AG04450 (cell line): Measurements from ENCODE around the gene KRTCAP3. TPM values are rescaled to one million over a fixed set of nuclear protein-coding genes. Genes with fewer than 3 reads are reported as not detected.
"Not testable (repeated sequence)": the region's sequence is repeated elsewhere in the genome, so short reads cannot be mapped to it uniquely, and the experiment has no call there.

ENCODE experiments used
- CTCF ChIA-PET: fragments of 300-600, 350-600 bp; formaldehyde crosslinking; extraction: SDS; loops from one replicate; lab custom pipeline; 2022; ENCODE audit warnings: antibody characterized with exemption, inconsistent platforms; lab: Charles Lee
- POLR2A ChIA-PET: fragments of 350-600 bp; formaldehyde crosslinking; extraction: SDS; loops from one replicate; lab custom pipeline; 2021; ENCODE audit warnings: antibody characterized with exemption, inconsistent platforms; lab: Yijun Ruan, JAX
- DNase-seq: peaks from one replicate; pipeline ENCODE4 v3.0.0-alpha.2; 2011; ENCODE audit warnings: low read depth, low spot score
- H3K27ac ChIP-seq: one replicate; pipeline ENCODE4 v1.5.1; 2012; ENCODE audit warnings: low read depth, low read length, control low read depth
- H3K27me3 ChIP-seq: one replicate; pipeline ENCODE4 v1.6.0; 2012; ENCODE audit warnings: low read length; ENCODE audit not compliant: control insufficient read depth, insufficient read depth
- H3K4me3 ChIP-seq: 2 replicates; pipeline ENCODE4 v1.5.1; 2011; ENCODE audit warnings: mild to moderate bottlenecking, low read depth, low read length, control low read depth
- H3K9me3 ChIP-seq: 2 replicates; pipeline ENCODE4 v1.5.1; 2012; ENCODE audit warnings: low read length; ENCODE audit not compliant: control insufficient read depth, insufficient read depth
- polyA plus RNA-seq: library from polyadenylated mRNA; depleted of rRNA; stranded (reverse); fragments of >200 nt; gene quantifications from 2 replicates; pipeline ENCODE4 v1.2.3, GENCODE V29; 2011
- TF ChIP-seq, protein P1 (sequence below): IDR thresholded peaks from 2 replicates; pipeline ENCODE4 v1.5.1; 2011; ENCODE audit warnings: low read depth, low read length, control low read depth, inconsistent platforms

Gene KRTCAP3
- polyA plus RNA-seq, 1 experiment, result 0.32 TPM

DNA sequence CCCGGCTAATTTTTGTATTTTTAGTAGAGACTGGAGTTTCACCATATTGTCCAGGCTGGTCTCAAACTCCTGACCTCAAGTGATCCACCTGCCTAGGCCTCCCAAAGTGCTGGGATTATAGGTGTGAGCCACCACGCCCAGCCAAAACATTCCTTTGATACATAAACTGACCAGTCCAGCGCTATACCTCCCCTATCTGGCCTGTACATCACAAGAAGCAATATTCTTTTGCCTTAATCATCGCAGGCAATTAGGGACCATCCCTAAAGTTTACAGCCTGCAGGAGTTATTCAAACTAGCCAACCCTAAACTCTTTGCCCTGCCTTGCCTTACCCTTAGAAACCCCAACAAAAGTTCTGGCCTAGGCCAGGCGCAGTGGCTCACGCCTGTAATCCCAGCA lies 26.0 kb upstream of the KRTCAP3 start:
- POLR2A ChIA-PET, result no interaction called here
- Histone ChIP-seq H3K9me3 (no peaks in the 10 kb centered on the region), H3K4me3 (no peak overlapping the region), H3K27ac (no peak overlapping the region), H3K27me3 (peaks cover 3% of the 10 kb centered on the region)
- CTCF ChIA-PET, result no interaction called here
- no peak for DNase-seq
- TF ChIP-seq, protein P1, sequence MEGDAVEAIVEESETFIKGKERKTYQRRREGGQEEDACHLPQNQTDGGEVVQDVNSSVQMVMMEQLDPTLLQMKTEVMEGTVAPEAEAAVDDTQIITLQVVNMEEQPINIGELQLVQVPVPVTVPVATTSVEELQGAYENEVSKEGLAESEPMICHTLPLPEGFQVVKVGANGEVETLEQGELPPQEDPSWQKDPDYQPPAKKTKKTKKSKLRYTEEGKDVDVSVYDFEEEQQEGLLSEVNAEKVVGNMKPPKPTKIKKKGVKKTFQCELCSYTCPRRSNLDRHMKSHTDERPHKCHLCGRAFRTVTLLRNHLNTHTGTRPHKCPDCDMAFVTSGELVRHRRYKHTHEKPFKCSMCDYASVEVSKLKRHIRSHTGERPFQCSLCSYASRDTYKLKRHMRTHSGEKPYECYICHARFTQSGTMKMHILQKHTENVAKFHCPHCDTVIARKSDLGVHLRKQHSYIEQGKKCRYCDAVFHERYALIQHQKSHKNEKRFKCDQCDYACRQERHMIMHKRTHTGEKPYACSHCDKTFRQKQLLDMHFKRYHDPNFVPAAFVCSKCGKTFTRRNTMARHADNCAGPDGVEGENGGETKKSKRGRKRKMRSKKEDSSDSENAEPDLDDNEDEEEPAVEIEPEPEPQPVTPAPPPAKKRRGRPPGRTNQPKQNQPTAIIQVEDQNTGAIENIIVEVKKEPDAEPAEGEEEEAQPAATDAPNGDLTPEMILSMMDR, result no peak

DNA sequence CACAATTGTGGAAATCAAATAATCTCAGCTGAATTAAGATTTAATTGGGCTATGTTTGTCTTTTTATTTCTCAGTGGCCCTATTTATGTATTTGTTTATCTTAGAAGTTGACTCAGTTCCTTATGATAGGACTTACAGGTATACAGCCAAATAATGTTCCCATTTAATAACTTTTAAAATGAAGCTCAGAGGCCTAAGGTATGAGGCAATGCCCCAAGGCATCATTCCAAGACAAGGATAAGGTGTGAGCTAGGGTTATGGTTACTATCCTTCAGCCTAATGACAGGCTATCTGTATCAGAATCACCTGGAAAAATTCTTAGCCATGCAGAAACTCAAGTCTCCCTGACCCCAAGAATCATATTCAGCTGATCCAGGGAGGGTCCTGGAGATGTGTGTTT lies 21.2 kb upstream of the KRTCAP3 start:
- no peak for DNase-seq
- ChIA-PET POLR2A (no interaction called here), CTCF (interaction anchor here (1.4 kb wide), 2 partner anchors 13 to 262 kb away, joined by 5 read pairs; no protein-coding TSS in a partner anchor)
- no peaks in the 10 kb centered on the region for H3K9me3 ChIP-seq
- H3K27ac ChIP-seq, result no peak overlapping the region
- no peaks in the 10 kb centered on the region for H3K27me3 ChIP-seq
- TF ChIP-seq, protein P1, result no peak
- H3K4me3 ChIP-seq, result no peak overlapping the region

- ChIA-PET CTCF (interaction anchor here (1.4 kb wide), 2 partner anchors 14 to 261 kb away, joined by 5 read pairs; no protein-coding TSS in a partner anchor), POLR2A (no interaction called here)
These were observed 20.4 kb upstream of the KRTCAP3 start for GRCh38 chr2:27421660-27422250.

DNA sequence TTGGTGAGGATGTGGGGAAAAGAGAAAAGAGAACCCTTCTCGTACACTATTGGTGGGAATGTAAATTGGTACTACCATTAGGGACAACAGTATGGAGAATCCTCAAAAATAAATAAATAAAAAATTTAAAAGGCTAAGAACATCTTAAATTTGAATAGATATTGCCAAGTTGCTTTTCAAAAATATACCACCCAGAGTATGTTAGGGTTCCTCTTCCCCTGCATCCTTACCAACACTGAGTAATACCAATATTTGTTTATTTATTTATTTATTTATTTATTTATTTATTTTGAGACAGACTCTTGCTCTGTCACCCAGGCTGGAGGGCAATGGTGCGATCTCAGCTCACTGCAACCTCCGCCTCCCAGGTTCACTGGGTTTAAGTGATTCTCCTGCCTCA lies 19.2 kb upstream of the KRTCAP3 start:
- Histone ChIP-seq H3K27me3 (no peaks in the 10 kb centered on the region), H3K4me3 (no peak overlapping the region), H3K27ac (no peak overlapping the region), H3K9me3 (no peaks in the 10 kb centered on the region)
- TF ChIP-seq, protein P1, result no peak
- POLR2A ChIA-PET, result no interaction called here
- DNase-seq, result no peak
- CTCF ChIA-PET, result no interaction called here

More at GRCh38 chr2:27421660-27422250, 20.4 kb upstream of the KRTCAP3 start:
- no peak overlapping the region for H3K4me3 ChIP-seq
- no peak for DNase-seq
- no peaks in the 10 kb centered on the region for H3K27me3 ChIP-seq
- no peaks in the 10 kb centered on the region for H3K9me3 ChIP-seq
- TF ChIP-seq, protein P1, result no peak
- no peak overlapping the region for H3K27ac ChIP-seq

- H3K27ac ChIP-seq, H3K27me3 ChIP-seq, H3K4me3 ChIP-seq, DNase-seq, H3K9me3 ChIP-seq, CTCF ChIA-PET: not testable (repeated sequence)
- POLR2A ChIA-PET, result interaction anchor here (2.0 kb wide), 1 partner anchor 16 kb away, joined by 8 read pairs; the partner anchor contains the start of gene PPM1G
These were observed 17.1 kb upstream of the KRTCAP3 start for GRCh38 chr2:27425039-27425438.
